ENCODE data around the gene RECQL. TPM values are rescaled to one million over a fixed set of nuclear protein-coding genes. Genes with fewer than 3 reads are reported as not detected.

Gene RECQL
- total and polyA plus RNA-seq, 2 donors from 2014 or later, result 9.0 to 37.5 TPM

DNA sequence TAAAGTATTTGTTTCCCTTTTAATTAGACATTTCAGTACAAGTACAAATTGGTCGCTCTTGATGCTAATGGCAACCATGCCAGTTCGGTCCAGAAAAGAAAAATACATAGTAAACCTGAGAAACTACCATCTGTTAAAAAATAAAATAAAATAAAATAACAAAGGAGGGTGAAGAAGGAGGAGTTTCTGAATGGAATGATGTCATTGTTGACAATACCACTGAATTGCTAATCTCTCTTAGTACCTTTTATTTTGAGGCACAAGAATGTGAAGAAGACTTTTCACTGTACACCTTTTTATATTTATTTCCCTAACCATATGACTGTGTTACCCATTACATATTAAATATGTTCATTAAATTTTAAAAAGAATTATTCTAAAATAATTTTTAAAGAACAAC, 44.1 kb upstream of the RECQL start:
- intact Hi-C loops (cut with DNase I), result no loop called here
- H3K4me1 ChIP-seq (ENCODE audit: control insufficient read depth in 2 of 3, insufficient read depth in 2 of 3, low read depth in 1 of 3, low read length in 3 of 3), result no peaks in the 10 kb centered on the region
- no peak for DNase-seq
- TF ChIP-seq, protein P1, sequence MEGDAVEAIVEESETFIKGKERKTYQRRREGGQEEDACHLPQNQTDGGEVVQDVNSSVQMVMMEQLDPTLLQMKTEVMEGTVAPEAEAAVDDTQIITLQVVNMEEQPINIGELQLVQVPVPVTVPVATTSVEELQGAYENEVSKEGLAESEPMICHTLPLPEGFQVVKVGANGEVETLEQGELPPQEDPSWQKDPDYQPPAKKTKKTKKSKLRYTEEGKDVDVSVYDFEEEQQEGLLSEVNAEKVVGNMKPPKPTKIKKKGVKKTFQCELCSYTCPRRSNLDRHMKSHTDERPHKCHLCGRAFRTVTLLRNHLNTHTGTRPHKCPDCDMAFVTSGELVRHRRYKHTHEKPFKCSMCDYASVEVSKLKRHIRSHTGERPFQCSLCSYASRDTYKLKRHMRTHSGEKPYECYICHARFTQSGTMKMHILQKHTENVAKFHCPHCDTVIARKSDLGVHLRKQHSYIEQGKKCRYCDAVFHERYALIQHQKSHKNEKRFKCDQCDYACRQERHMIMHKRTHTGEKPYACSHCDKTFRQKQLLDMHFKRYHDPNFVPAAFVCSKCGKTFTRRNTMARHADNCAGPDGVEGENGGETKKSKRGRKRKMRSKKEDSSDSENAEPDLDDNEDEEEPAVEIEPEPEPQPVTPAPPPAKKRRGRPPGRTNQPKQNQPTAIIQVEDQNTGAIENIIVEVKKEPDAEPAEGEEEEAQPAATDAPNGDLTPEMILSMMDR (IDR thresholded peaks at IDR 0.05; ENCODE audit: borderline replicate concordance, extremely low read depth, insufficient read depth), result no peak
- no peak overlapping the region for H3K4me3 ChIP-seq (ENCODE audit: low read length in 3 of 3)
- H3K27me3 ChIP-seq (ENCODE audit: control insufficient read depth, insufficient read depth, low read length), result no peaks in the 10 kb centered on the region
- no peak for FAIRE-seq
- H3K9me3 ChIP-seq (ENCODE audit: control insufficient read depth in 2 of 3, insufficient read depth in 1 of 3, low read length in 3 of 3), result no peaks in the 10 kb centered on the region
- H3K27ac ChIP-seq (ENCODE audit: low read depth in 2 of 2, low read length in 2 of 2), result no peak overlapping the region
- no peak overlapping the region for H3K9ac ChIP-seq (ENCODE audit: low read length in 3 of 3)
- no peaks in the 10 kb centered on the region for H3K36me3 ChIP-seq (ENCODE audit: control insufficient read depth in 2 of 3, insufficient read depth in 3 of 3, low read length in 3 of 3)

DNA sequence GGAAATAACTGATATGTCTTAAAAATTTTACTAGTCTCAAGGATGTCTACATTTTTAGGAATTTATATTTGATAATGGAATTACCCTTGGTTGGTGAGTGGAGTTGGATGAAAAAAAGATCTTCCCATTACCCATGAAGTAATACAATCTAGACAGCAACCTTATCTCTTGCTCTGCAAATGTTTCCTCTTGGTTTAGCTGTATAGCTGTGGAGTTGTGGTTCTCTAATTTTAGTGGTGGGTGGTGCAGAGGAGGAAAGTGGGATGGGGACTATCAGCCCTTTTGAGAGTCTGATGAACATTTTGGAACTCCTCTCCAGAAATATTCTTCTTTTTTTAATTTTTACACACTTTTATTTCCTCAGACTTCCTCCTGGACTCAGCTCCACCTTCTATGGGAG, 41.7 kb upstream of the RECQL start:
- no peak for FAIRE-seq
- TF ChIP-seq, protein P1 (IDR thresholded peaks at IDR 0.05; ENCODE audit: borderline replicate concordance, extremely low read depth, insufficient read depth), result no peak
- intact Hi-C loops (cut with DNase I), result no loop called here

DNA sequence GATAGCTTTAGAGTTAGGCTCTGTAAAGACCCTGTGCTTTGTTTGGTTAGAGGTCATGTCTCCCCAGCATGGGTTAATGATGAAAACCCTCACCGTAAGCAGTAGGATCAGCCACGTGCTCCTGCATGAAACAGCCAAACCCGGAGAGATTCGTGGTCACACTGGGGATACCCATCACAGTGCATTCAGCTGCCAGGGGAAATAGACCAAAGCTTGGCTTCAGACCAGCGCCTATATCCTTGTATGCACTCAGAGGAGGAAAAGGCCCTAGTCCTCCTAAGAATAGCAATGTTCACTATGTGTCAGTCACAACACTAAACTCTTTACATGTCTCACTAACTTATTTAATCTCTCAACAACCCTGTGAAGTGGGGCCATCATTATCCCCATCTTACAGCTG, 41.0 kb upstream of the RECQL start:
- no peaks in the 10 kb centered on the region for H3K27me3 ChIP-seq (ENCODE audit: control insufficient read depth, insufficient read depth, low read length)
- H3K9me3 ChIP-seq (ENCODE audit: control insufficient read depth in 2 of 3, insufficient read depth in 1 of 3, low read length in 3 of 3), result no peaks in the 10 kb centered on the region
- no peak overlapping the region for H3K9ac ChIP-seq (ENCODE audit: low read length in 3 of 3)
- no peak for DNase-seq
- no peak overlapping the region for H3K27ac ChIP-seq (ENCODE audit: low read depth in 2 of 2, low read length in 2 of 2)
- FAIRE-seq, result no peak
- TF ChIP-seq, protein P1 (IDR thresholded peaks at IDR 0.05; ENCODE audit: borderline replicate concordance, extremely low read depth, insufficient read depth), result no peak
- no peaks in the 10 kb centered on the region for H3K36me3 ChIP-seq (ENCODE audit: control insufficient read depth in 2 of 3, insufficient read depth in 3 of 3, low read length in 3 of 3)
- intact Hi-C loops (cut with DNase I), result no loop called here
- no peaks in the 10 kb centered on the region for H3K4me1 ChIP-seq (ENCODE audit: control insufficient read depth in 2 of 3, insufficient read depth in 2 of 3, low read depth in 1 of 3, low read length in 3 of 3)
- no peak overlapping the region for H3K4me3 ChIP-seq (ENCODE audit: low read length in 3 of 3)

More for the DNA sequence above, 41.7 kb upstream of the RECQL start:
- no peak for DNase-seq
- no peak overlapping the region for H3K9ac ChIP-seq (ENCODE audit: low read length in 3 of 3)
- H3K36me3 ChIP-seq (ENCODE audit: control insufficient read depth in 2 of 3, insufficient read depth in 3 of 3, low read length in 3 of 3), result no peaks in the 10 kb centered on the region
- H3K4me3 ChIP-seq (ENCODE audit: low read length in 3 of 3), result no peak overlapping the region
- H3K4me1 ChIP-seq (ENCODE audit: control insufficient read depth in 2 of 3, insufficient read depth in 2 of 3, low read depth in 1 of 3, low read length in 3 of 3), result no peaks in the 10 kb centered on the region
- H3K27ac ChIP-seq (ENCODE audit: low read depth in 2 of 2, low read length in 2 of 2), result no peak overlapping the region
- H3K27me3 ChIP-seq (ENCODE audit: control insufficient read depth, insufficient read depth, low read length), result no peaks in the 10 kb centered on the region
- H3K9me3 ChIP-seq (ENCODE audit: control insufficient read depth in 2 of 3, insufficient read depth in 1 of 3, low read length in 3 of 3), result no peaks in the 10 kb centered on the region

DNA sequence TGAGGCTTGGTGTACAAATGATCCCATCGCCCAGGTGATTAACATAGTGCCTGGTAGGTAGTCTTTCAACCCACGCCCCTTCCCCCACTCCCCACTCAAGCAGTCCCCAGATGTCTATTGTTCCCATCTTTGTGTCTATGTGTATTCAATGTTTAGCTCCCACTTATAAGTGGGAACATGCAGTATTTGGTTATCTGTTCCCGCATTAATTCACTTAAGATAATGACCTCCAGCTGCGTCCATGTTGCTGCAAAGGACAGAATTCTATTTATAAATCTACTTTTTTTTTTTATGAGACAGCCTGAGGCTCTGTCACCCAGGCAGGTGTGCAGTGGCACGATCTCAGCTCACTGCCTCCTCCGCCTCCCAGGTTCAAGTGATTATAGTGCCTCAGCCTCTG, 40.3 kb upstream of the RECQL start:
- TF ChIP-seq, protein P1 (IDR thresholded peaks at IDR 0.05; ENCODE audit: borderline replicate concordance, extremely low read depth, insufficient read depth), result no peak
- no peak for FAIRE-seq
- Histone ChIP-seq H3K9me3 (ENCODE audit: control insufficient read depth in 2 of 3, insufficient read depth in 1 of 3, low read length in 3 of 3) (no peaks in the 10 kb centered on the region), H3K27ac (ENCODE audit: low read depth in 2 of 2, low read length in 2 of 2) (no peak overlapping the region), H3K4me3 (ENCODE audit: low read length in 3 of 3) (no peak overlapping the region), H3K9ac (ENCODE audit: low read length in 3 of 3) (no peak overlapping the region), H3K27me3 (ENCODE audit: control insufficient read depth, insufficient read depth, low read length) (no peaks in the 10 kb centered on the region), H3K36me3 (ENCODE audit: control insufficient read depth in 2 of 3, insufficient read depth in 3 of 3, low read length in 3 of 3) (no peaks in the 10 kb centered on the region), H3K4me1 (ENCODE audit: control insufficient read depth in 2 of 3, insufficient read depth in 2 of 3, low read depth in 1 of 3, low read length in 3 of 3) (no peaks in the 10 kb centered on the region)
- intact Hi-C loops (cut with DNase I), result no loop called here
- DNase-seq, result no peak
